Measurements from ENCODE around the gene SHB. TPM values are rescaled to one million over a fixed set of nuclear protein-coding genes. Genes with fewer than 3 reads are reported as not detected.

SHB gene
- total RNA-seq, 1 experiment from 2014 or later, result 56.4 TPM

- BruUV-seq (replicated peaks), result no TSS peak
- ATAC-seq, result no peak
- Histone ChIP-seq H3K4me3 (ENCODE audit: low read length) (no peak overlapping the region), H4K20me1 (ENCODE audit: low read length) (no peaks in the 10 kb centered on the region), H3K9me2 (replicated peaks; ENCODE audit: low read length) (no peaks in the 10 kb centered on the region), H3K9me3 (ENCODE audit: low read length) (no peaks in the 10 kb centered on the region), H3F3A (ENCODE audit: low read length, unreplicated experiment) (peaks cover 19% of the 10 kb centered on the region), H3K27ac (ENCODE audit: low read length) (no peak overlapping the region), H3K4me1 (ENCODE audit: insufficient read depth, low read length) (peaks cover 61% of the 10 kb centered on the region), H3K27me3 (ENCODE audit: low read length) (no peaks in the 10 kb centered on the region), H3K36me3 (ENCODE audit: low read depth, low read length) (peaks cover 10% of the 10 kb centered on the region; the same call in 1 of the 2 replicates), H2AFZ (ENCODE audit: low read length) (no peak overlapping the region), H3K79me2 (ENCODE audit: low read length) (peaks cover 84% of the 10 kb centered on the region), H3K4me2 (ENCODE audit: low read length) (no peak overlapping the region), H3K9ac (ENCODE audit: low read length) (no peak overlapping the region)
- POLR2A ChIA-PET (ENCODE audit: unreplicated experiment), result no interaction called here
- CTCF ChIA-PET, result no interaction called here
- no peak for DNase-seq
- intact Hi-C loops (cut with micrococcal nuclease), result loop anchor here (5.0 kb wide), 1 partner anchor 37 kb away; no protein-coding TSS in a partner anchor
- TF ChIP-seq EZH2phosphoT487 (IDR thresholded peaks at IDR 0.05; ENCODE audit: borderline replicate concordance, low read length), result no peak
- no peak for TF ChIP-seq CTCF (conservative IDR thresholded peaks at IDR 0.05; ENCODE audit: low read depth, low read length)
- no peak for TF ChIP-seq EZH2 (IDR thresholded peaks at IDR 0.05; ENCODE audit: low read length, unreplicated experiment)
Measured at GRCh38 chr9:38044706-38045105, 24.3 kb downstream of the SHB start.

GRCh38 chr9:38043931-38044623, 24.9 kb downstream of the SHB start:
- no TSS peak for BruUV-seq (replicated peaks)
- DNase-seq, result no peak
- TF ChIP-seq EZH2 (IDR thresholded peaks at IDR 0.05; ENCODE audit: low read length, unreplicated experiment) (no peak), CTCF (conservative IDR thresholded peaks at IDR 0.05; ENCODE audit: low read depth, low read length) (no peak), EZH2phosphoT487 (IDR thresholded peaks at IDR 0.05; ENCODE audit: borderline replicate concordance, low read length) (no peak)
- intact Hi-C loops (cut with micrococcal nuclease), result no loop called here
- H3K4me3 ChIP-seq (ENCODE audit: low read length), result no peak overlapping the region
- POLR2A ChIA-PET (ENCODE audit: unreplicated experiment), result no interaction called here
- H3K27ac ChIP-seq (ENCODE audit: low read length), result no peak overlapping the region
- H3K9ac ChIP-seq (ENCODE audit: low read length), result no peak overlapping the region
- H3F3A ChIP-seq (ENCODE audit: low read length, unreplicated experiment), result peaks cover 19% of the 10 kb centered on the region
- CTCF ChIA-PET, result no interaction called here
- no peaks in the 10 kb centered on the region for H4K20me1 ChIP-seq (ENCODE audit: low read length)
- no peaks in the 10 kb centered on the region for H3K9me2 ChIP-seq (replicated peaks; ENCODE audit: low read length)
- no peak overlapping the region for H2AFZ ChIP-seq (ENCODE audit: low read length)
- no peaks in the 10 kb centered on the region for H3K27me3 ChIP-seq (ENCODE audit: low read length)
- peaks cover 84% of the 10 kb centered on the region for H3K79me2 ChIP-seq (ENCODE audit: low read length)
- H3K36me3 ChIP-seq (ENCODE audit: low read depth, low read length), result peaks cover 10% of the 10 kb centered on the region; the same call in 1 of the 2 replicates
- no peaks in the 10 kb centered on the region for H3K9me3 ChIP-seq (ENCODE audit: low read length)
- H3K4me2 ChIP-seq (ENCODE audit: low read length), result no peak overlapping the region
- no peak for ATAC-seq
- H3K4me1 ChIP-seq (ENCODE audit: insufficient read depth, low read length), result peaks cover 62% of the 10 kb centered on the region

GRCh38 chr9:38042626-38043357, 26.2 kb downstream of the SHB start:
- BruUV-seq (replicated peaks), result no TSS peak
- no peak overlapping the region for H3K9ac ChIP-seq (ENCODE audit: low read length)
- no peak overlapping the region for H3K4me3 ChIP-seq (ENCODE audit: low read length)
- peaks cover 10% of the 10 kb centered on the region; the same call in 1 of the 2 replicates for H3K36me3 ChIP-seq (ENCODE audit: low read depth, low read length)
- peaks cover 87% of the 10 kb centered on the region for H3K79me2 ChIP-seq (ENCODE audit: low read length)
- H2AFZ ChIP-seq (ENCODE audit: low read length), result no peak overlapping the region
- H4K20me1 ChIP-seq (ENCODE audit: low read length), result no peaks in the 10 kb centered on the region
- ATAC-seq (no peak), DNase-seq (no peak)
- H3K4me1 ChIP-seq (ENCODE audit: insufficient read depth, low read length), result peaks cover 62% of the 10 kb centered on the region
- ChIA-PET CTCF (no interaction called here), POLR2A (ENCODE audit: unreplicated experiment) (no interaction called here)
- H3K4me2 ChIP-seq (ENCODE audit: low read length), result no peak overlapping the region
- H3K27ac ChIP-seq (ENCODE audit: low read length), result no peak overlapping the region
- peaks cover 9% of the 10 kb centered on the region for H3F3A ChIP-seq (ENCODE audit: low read length, unreplicated experiment)
- intact Hi-C loops (cut with micrococcal nuclease), result no loop called here
- H3K27me3 ChIP-seq (ENCODE audit: low read length), result no peaks in the 10 kb centered on the region
- H3K9me2 ChIP-seq (replicated peaks; ENCODE audit: low read length), result no peaks in the 10 kb centered on the region
- no peaks in the 10 kb centered on the region for H3K9me3 ChIP-seq (ENCODE audit: low read length)
- TF ChIP-seq CTCF (conservative IDR thresholded peaks at IDR 0.05; ENCODE audit: low read depth, low read length), result no peak
- TF ChIP-seq EZH2phosphoT487 (IDR thresholded peaks at IDR 0.05; ENCODE audit: borderline replicate concordance, low read length), result no peak
- no peak for TF ChIP-seq EZH2 (IDR thresholded peaks at IDR 0.05; ENCODE audit: low read length, unreplicated experiment)
